ENCODE measurements around the gene TSPAN1. TPM values are rescaled to one million over a fixed set of nuclear protein-coding genes. Genes with fewer than 3 reads are reported as not detected.

TSPAN1 gene
- total and polyA plus RNA-seq, 12 donors, result 0.80 to 5.3 (median 1.7) TPM

DNA sequence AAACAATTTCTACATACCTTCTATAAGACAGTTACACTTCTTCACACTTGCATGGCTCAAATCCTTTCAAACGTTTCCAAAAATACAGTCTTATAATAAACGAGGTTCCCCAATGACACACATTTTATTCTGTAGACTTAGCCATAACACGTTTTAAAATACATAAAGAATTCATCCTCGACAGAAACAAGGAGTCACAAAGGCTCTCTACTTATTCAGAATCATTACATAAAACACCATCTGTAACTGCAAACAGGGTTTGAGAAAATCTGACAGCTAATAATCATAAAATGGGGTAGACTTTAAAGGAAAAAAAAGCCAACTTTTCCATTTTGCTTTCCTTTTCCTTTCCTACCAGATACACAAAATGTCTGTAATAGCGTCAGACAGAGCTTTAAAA, 44.3 kb upstream of the TSPAN1 start:
- H3K9me3 ChIP-seq, result no peaks in the 10 kb centered on the region
- intact Hi-C loops (cut with DNase I), result loop anchor here in 6 of 10 donors (5.0 kb wide), 3 partner anchors 37 to 93 kb away; no protein-coding TSS in a partner anchor
- no peak for DNase-seq
- H3K4me1 ChIP-seq, result peaks cover 3 to 58% (median 30%) of the 10 kb centered on the region in 9 donors
- peaks cover 0 to 39% (median 0%) of the 10 kb centered on the region in 7 donors for H3K27me3 ChIP-seq
- peak overlapping the region; percentile 51 to 89 (median 76) for H3K4me3 ChIP-seq
- no peak for ATAC-seq
- 6 to 10% methylated on average over 5 of the region's 5 CpGs for WGBS, 2 donors
- TF ChIP-seq, protein P1, sequence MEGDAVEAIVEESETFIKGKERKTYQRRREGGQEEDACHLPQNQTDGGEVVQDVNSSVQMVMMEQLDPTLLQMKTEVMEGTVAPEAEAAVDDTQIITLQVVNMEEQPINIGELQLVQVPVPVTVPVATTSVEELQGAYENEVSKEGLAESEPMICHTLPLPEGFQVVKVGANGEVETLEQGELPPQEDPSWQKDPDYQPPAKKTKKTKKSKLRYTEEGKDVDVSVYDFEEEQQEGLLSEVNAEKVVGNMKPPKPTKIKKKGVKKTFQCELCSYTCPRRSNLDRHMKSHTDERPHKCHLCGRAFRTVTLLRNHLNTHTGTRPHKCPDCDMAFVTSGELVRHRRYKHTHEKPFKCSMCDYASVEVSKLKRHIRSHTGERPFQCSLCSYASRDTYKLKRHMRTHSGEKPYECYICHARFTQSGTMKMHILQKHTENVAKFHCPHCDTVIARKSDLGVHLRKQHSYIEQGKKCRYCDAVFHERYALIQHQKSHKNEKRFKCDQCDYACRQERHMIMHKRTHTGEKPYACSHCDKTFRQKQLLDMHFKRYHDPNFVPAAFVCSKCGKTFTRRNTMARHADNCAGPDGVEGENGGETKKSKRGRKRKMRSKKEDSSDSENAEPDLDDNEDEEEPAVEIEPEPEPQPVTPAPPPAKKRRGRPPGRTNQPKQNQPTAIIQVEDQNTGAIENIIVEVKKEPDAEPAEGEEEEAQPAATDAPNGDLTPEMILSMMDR (IDR thresholded peaks at IDR 0.05), result no peak
- peak overlapping the region in 9 of 10 donors; percentile 88 to 98 (median 97) for H3K27ac ChIP-seq
- H3K36me3 ChIP-seq, result no peaks in the 10 kb centered on the region

DNA sequence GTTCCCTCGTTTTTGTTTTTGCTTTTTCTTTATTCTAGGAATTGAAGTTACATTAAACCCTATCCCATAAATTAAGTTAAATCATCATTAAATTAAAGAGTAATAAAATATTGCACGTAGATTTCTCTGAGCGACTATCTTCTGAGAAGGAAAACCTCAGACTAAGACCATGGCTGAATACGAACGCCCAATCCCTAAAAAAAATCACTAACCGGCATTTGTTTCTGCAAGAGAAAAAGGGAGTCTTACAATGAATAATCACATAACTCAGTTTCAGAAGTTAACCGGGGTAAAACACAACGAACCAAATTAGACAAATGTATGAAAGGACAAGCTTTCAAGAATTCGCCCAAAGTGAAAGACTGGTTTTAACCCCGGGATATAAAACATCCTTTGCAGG, 43.8 kb upstream of the TSPAN1 start:
- DNase-seq (no peak), ATAC-seq (no peak)
- no peaks in the 10 kb centered on the region for H3K36me3 ChIP-seq
- peak overlapping the region; percentile 51 to 89 (median 76) for H3K4me3 ChIP-seq
- TF ChIP-seq, protein P1 (IDR thresholded peaks at IDR 0.05), result no peak
- intact Hi-C loops (cut with DNase I), result loop anchor here in 6 of 10 donors (5.0 kb wide), 3 partner anchors 36 to 94 kb away; no protein-coding TSS in a partner anchor
- H3K4me1 ChIP-seq, result peaks cover 3 to 62% (median 34%) of the 10 kb centered on the region in 9 donors
- H3K9me3 ChIP-seq, result no peaks in the 10 kb centered on the region
- peaks cover 0 to 39% (median 0%) of the 10 kb centered on the region in 7 donors for H3K27me3 ChIP-seq
- peak overlapping the region; percentile 88 to 98 (median 96) for H3K27ac ChIP-seq
- 2 to 3% methylated on average over 10 of the region's 10 CpGs for WGBS, 2 donors

DNA sequence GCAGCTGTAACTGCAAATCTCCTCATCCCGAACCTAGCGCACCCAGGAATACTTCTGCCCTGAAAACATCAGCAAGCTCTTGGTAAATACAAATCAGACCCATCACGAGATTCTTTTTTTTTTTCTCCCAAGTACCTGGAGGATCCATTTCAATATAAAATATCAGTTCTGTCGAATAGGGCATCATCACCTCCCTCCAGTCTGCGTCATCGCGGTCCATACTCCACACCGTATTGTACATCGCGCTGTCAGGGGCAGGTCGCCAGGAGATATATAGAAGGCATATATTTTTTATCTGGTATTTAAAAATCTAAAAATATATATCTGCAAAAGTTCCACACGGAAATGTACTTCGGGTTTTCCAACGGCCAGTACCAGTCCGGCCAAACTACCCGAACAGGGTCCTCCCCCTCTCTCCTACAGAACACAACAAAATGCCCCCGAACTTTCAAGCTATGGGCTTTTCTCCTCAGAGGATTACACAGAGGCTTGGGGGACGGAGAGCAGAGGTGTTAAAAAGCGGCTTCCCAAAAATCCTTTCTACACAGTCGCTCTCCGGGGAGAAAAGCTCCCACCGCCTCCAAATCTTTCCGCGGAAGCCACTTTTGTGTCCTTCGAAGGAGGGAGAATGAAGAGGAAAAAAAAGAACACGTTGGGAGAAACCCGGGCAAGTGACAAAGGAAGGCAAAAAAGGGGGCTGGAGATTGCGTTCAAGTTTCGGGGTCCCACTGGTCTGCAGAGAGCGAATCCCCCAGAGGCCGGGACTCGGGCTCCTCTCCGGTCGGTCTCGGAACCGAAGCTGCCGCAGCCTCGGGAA, 43.0 kb upstream of the TSPAN1 start:
- intact Hi-C loops (cut with DNase I), result loop anchor here in 8 of 10 donors (2.0 to 5.0 kb wide), 8 partner anchors 35 to 95 kb away; partner anchors contain the start of gene TSPAN1 (in 3 of the 8)
- Histone ChIP-seq H3K9me3 (no peaks in the 10 kb centered on the region), H3K4me3 (peak overlapping the region; percentile 51 to 89 (median 76)), H3K36me3 (no peaks in the 10 kb centered on the region), H3K27ac (peak overlapping the region; percentile 88 to 98 (median 96)), H3K27me3 (peaks cover 0 to 39% (median 0%) of the 10 kb centered on the region in 7 donors), H3K4me1 (peaks cover 3 to 62% (median 36%) of the 10 kb centered on the region in 9 donors)
- ATAC-seq (peak in 2 of 8 donors; percentile 1 to 4), DNase-seq (peak in 1 of 2 donors; percentile 16)
- TF ChIP-seq, protein P1 (IDR thresholded peaks at IDR 0.05), result no peak
- 0 to 1% methylated on average over 38 of the region's 38 CpGs for WGBS, 2 donors

DNA sequence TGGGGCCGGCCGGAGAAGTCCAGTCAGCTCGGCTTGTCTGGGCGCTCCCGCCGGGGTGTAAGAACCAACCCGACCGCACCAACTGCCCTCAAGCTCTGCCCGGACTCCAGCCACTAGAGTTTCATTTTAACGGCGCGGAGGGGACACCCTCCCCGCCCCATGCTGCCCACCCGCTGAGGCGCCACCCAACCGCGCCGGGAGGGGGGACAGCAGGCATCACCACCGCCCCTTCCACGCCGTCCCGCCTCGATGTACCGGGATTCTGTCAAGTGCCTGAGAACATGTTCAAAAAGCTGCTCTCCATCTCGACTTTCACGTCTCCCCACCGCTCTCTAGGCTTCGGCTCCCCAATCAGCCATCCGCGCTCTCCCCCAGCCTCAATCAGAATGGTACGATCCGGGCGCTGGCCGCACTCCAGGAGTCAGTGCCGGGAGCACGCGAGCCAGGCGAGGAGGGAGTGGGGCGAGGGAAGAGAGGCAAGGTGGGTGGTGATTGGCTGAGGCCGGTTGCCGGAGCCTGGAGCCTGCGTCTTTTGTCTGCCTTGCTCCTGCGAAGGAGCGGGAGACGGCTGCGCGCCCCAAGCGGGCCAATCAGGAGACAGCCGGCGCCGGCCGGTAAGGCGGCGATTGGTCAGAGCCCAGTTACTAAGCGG, 42.2 kb upstream of the TSPAN1 start, which contains the start of gene PIK3R3:
Gene PIK3R3 (minus strand): TSS at position 101 of the 652 bp plus-strand sequence. CDS start 677 bp downstream, outside the sequence.
- Histone ChIP-seq H3K27me3 (peaks cover 0 to 39% (median 0%) of the 10 kb centered on the region in 7 donors), H3K27ac (peak within 1 kb of the TSS; percentile 88 to 98 (median 96)), H3K36me3 (no peaks in the 10 kb centered on the region), H3K9me3 (no peaks in the 10 kb centered on the region), H3K4me1 (peaks cover 3 to 62% (median 42%) of the 10 kb centered on the region in 9 donors), H3K4me3 (peak within 1 kb of the TSS; percentile 51 to 89 (median 76))
- intact Hi-C loops (cut with DNase I), result loop anchor here in 8 of 10 donors (2.0 to 5.0 kb wide), 8 partner anchors 34 to 95 kb away; partner anchors contain the start of gene TSPAN1 (in 3 of the 8)
- 0% methylated on average over 54 to 55 of the region's 55 CpGs for WGBS, 2 donors
- DNase-seq, result peak; percentile 98
- ATAC-seq, result peak; percentile 96 to 98 (median 97)
- TF ChIP-seq, protein P1 (IDR thresholded peaks at IDR 0.05), result peak in 4 of 9 donors; percentile 18 to 37 (median 24)
